HUES6 (cell line): ENCODE data around the gene PABPC1L.

Experiments used
- H3K27ac ChIP-seq: 2 replicates; pipeline ENCODE4 v1.7.0; 2013; ENCODE audit warnings: low read depth, mild to moderate bottlenecking, low read length, inconsistent platforms
- H3K27me3 ChIP-seq: 2 replicates; pipeline ENCODE4 v1.6.1; 2013; ENCODE audit warnings: low read length; ENCODE audit not compliant: control insufficient read depth, insufficient read depth
- H3K36me3 ChIP-seq: 2 replicates; pipeline ENCODE4 v1.6.1; 2013; ENCODE audit warnings: low read length; ENCODE audit not compliant: control insufficient read depth, insufficient read depth
- H3K4me1 ChIP-seq: 2 replicates; pipeline ENCODE4 v1.6.1; 2013; ENCODE audit warnings: low read length; ENCODE audit not compliant: control insufficient read depth, insufficient read depth
- H3K4me3 ChIP-seq: 2 replicates; pipeline ENCODE4 v1.5.1; 2013; ENCODE audit warnings: low read depth, low read length
- H3K9ac ChIP-seq: one replicate; pipeline ENCODE4 v1.6.1; 2013; ENCODE audit warnings: mild to moderate bottlenecking, low read length
- H3K9me3 ChIP-seq: 2 replicates; pipeline ENCODE4 v1.6.1; 2013; ENCODE audit warnings: low read depth, low read length; ENCODE audit not compliant: control insufficient read depth, insufficient read depth

Gene PABPC1L

DNA sequence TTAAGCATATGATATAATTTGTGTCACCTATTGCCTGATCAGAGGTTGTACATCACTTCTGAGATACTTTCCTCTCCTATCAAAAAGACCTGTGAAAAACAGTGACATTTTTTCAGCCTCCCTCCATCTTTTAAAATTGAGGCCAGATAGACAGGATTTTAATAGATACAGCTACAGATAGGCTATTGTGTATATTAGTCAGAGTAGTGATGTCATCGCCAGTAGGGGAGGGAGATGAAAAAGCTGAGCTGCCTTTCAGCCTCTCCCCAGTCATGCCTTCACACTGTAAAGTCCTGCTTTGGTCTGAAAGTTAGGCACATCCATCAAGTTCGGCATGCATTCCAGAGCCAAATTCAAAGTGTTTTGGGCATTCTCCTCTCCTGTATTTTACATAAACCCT lies 7.9 kb upstream of the PABPC1L start:
- Histone ChIP-seq H3K27ac (no peak overlapping the region), H3K36me3 (peaks cover 76% of the 10 kb centered on the region), H3K27me3 (no peaks in the 10 kb centered on the region)

GRCh38 chr20:44904377-44904776 lies 5.5 kb upstream of the PABPC1L start:
- Histone ChIP-seq H3K4me3 (no peak overlapping the region), H3K4me1 (0 out of 2 replicates have a peak, but pooled peaks cover 6% of the 10 kb centered on the region), H3K27me3 (no peaks in the 10 kb centered on the region), H3K36me3 (peaks cover 81% of the 10 kb centered on the region), H3K27ac (no peak overlapping the region), H3K9me3 (no peaks in the 10 kb centered on the region), H3K9ac (no peak overlapping the region)

More for the DNA sequence above, 7.9 kb upstream of the PABPC1L start:
- Histone ChIP-seq H3K4me1 (no peaks in the 10 kb centered on the region), H3K9ac (no peak overlapping the region), H3K4me3 (no peak overlapping the region), H3K9me3 (no peaks in the 10 kb centered on the region)

DNA sequence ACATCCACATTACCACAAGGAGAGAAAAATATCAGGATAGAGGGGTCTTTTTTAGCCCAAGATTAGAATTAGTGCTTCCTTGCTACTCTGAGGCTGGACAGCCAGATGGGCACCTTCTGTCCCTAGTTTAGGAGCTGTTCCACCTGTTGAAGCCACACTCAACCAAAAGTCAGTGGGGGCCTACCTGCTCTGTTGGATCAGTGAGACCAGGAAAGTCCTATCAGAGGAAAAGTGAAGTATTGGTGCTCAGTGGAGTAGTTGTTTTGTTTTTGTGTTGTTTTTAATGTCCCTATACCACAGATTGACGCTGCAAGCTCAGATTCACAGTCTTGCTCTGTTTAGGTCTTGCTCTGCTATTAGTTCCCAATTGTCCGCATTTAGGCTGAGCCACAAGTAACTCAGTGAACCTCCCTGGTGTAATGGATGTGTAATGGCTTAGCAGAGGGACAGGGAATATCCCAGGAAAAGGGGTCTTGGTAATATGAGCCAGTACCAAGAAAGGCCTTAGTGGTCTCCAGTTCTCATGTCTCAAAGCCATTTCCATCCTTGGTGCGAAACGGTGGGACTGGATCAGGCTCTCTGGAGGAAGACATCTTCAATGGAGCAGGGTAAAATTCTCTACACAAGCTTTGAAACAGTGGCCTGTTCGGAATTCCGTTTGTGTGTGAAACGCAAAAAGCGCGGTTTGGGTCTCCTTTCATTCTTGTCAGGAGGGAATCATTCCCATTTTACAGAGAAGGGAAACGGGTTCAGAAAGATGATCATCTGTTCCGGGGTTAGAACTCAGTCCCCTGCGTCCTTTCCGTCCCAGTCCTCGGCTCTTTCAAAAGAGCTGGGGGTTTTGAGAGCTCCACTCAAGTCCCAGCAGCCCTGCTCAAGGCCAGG lies 631 bp upstream of the PABPC1L start:
- no peak overlapping the region for H3K27ac ChIP-seq
- H3K36me3 ChIP-seq = peaks cover 58% of the 10 kb centered on the region
- peaks cover 14% of the 10 kb centered on the region for H3K4me1 ChIP-seq
- no peaks in the 10 kb centered on the region for H3K9me3 ChIP-seq
- no peaks in the 10 kb centered on the region for H3K27me3 ChIP-seq
- peak overlapping the region; percentile 84 for H3K4me3 ChIP-seq
- H3K9ac ChIP-seq = peak overlapping the region; percentile 58

DNA sequence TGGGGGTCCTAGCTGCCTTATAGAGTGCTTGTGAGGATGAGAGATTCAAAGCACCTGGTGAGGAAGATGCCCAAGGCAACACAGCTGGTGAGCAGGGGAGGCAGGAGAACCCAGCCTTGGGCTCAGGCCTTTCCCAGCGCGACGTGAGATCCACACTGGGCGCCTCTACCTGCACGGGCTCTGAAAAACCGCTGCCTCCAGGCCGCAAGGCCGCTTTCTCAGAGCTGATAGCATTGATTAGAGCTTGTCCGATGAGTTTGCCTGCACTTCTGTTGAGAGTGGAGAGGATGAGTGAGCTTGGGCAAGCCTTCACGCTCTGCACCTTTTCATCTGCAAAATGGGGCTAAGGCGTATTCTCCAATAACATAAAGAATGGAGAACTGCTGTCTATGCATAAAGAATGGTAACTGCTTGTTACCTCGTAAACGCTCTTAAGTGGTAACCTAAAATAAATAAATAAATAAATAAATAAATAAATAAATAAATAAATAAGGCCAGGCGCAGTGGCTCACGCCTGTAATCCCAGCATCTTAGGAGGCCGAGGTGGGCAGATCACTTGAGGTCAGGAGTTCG lies 916 bp downstream of the PABPC1L start:
- Histone ChIP-seq H3K27me3 (no peaks in the 10 kb centered on the region), H3K4me3 (peak overlapping the region; percentile 84), H3K4me1 (peaks cover 14% of the 10 kb centered on the region), H3K9ac (peak overlapping the region; percentile 76), H3K27ac (no peak overlapping the region; the same call in 1 of the 2 replicates), H3K36me3 (peaks cover 55% of the 10 kb centered on the region), H3K9me3 (no peaks in the 10 kb centered on the region)

- Histone ChIP-seq H3K27ac (no peak overlapping the region), H3K27me3 (no peaks in the 10 kb centered on the region), H3K4me1 (peaks cover 14% of the 10 kb centered on the region), H3K9ac (peak overlapping the region; percentile 58), H3K4me3 (peak overlapping the region; percentile 39), H3K36me3 (peaks cover 54% of the 10 kb centered on the region), H3K9me3 (no peaks in the 10 kb centered on the region)
Measured at GRCh38 chr20:44911264-44911921, 1.5 kb downstream of the PABPC1L start.

- H3K4me3 ChIP-seq = no peak overlapping the region
- H3K27me3 ChIP-seq = no peaks in the 10 kb centered on the region
- H3K4me1 ChIP-seq = peaks cover 14% of the 10 kb centered on the region
- no peak overlapping the region for H3K9ac ChIP-seq
- H3K27ac ChIP-seq = no peak overlapping the region
- H3K36me3 ChIP-seq = peaks cover 54% of the 10 kb centered on the region
- H3K9me3 ChIP-seq = no peaks in the 10 kb centered on the region
Measured at GRCh38 chr20:44912189-44912588, 2.3 kb downstream of the PABPC1L start.

DNA sequence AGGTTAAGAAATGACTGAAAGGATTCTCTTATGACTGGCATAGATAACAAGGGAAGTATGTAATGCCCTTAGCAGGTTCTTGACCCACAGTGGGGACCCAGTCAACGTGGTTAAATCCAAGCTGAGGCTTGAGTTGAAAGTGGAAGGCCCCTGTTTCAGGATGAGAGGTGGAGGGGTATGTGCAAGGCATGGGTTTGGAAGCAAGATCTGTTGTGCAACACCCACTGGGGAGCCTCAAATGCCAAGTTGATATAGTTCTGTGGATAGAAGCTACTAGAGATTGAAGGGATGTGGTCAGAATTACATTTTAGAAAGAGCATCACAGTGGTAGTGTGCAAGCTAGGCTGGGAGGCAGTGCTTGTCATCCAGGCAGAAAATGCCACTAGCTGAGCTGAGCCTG lies 5.1 kb downstream of the PABPC1L start:
- Histone ChIP-seq H3K36me3 (peaks cover 71% of the 10 kb centered on the region), H3K9me3 (no peaks in the 10 kb centered on the region)

DNA sequence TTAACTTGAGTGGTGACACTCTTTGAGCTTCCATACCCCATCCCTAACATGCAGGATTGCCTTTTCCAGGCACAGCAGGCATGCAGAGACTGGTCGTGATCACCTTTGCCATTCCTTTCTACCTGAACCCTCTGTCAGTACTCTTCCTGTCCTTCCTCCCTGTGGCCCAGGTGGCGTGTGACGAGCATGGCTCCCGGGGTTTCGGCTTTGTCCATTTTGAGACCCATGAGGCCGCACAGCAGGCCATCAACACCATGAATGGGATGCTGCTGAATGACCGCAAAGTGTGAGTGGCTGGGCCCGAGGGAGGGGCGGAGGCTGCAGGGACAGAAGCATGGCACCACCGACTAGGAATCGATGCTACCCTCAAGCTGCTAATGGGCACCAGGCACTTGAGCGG lies 6.7 kb downstream of the PABPC1L start:
- Histone ChIP-seq H3K4me3 (no peak overlapping the region), H3K27me3 (no peaks in the 10 kb centered on the region), H3K4me1 (peaks cover 5% of the 10 kb centered on the region), H3K9me3 (no peaks in the 10 kb centered on the region), H3K27ac (no peak overlapping the region), H3K9ac (no peak overlapping the region), H3K36me3 (peaks cover 77% of the 10 kb centered on the region)

More for the DNA sequence above, 5.1 kb downstream of the PABPC1L start:
- Histone ChIP-seq H3K9ac (no peak overlapping the region), H3K27ac (no peak overlapping the region), H3K4me1 (peaks cover 6% of the 10 kb centered on the region), H3K4me3 (no peak overlapping the region), H3K27me3 (no peaks in the 10 kb centered on the region)

GRCh38 chr20:44917399-44917798 lies 7.5 kb downstream of the PABPC1L start:
- Histone ChIP-seq H3K36me3 (peaks cover 77% of the 10 kb centered on the region), H3K4me3 (no peak overlapping the region), H3K27ac (no peak overlapping the region), H3K4me1 (no peaks in the 10 kb centered on the region), H3K27me3 (no peaks in the 10 kb centered on the region), H3K9me3 (no peaks in the 10 kb centered on the region), H3K9ac (no peak overlapping the region)

DNA sequence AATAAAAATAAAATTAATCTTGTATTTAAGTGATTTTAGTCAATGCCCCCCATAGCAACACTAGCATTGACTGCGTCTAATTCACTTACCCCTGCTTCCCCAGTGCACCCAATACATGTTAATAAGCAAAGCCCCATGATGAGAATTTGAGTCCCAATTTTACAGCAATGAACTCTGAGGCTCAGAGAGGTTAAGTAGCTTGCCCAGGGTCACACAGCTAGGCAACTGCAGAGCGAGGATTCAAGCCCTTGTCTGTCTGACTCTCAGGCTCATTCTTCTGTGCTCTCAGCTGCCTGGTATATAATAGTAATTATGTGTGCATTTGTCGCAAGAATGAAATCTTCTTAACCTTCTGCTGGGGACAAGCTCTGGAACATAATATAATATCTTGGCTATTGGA lies 8.5 kb downstream of the PABPC1L start:
- no peak overlapping the region for H3K27ac ChIP-seq
- H3K9me3 ChIP-seq = no peaks in the 10 kb centered on the region
- H3K9ac ChIP-seq = no peak overlapping the region
- peaks cover 76% of the 10 kb centered on the region for H3K36me3 ChIP-seq
- H3K4me1 ChIP-seq = no peaks in the 10 kb centered on the region
- H3K27me3 ChIP-seq = no peaks in the 10 kb centered on the region
- H3K4me3 ChIP-seq = no peak overlapping the region

DNA sequence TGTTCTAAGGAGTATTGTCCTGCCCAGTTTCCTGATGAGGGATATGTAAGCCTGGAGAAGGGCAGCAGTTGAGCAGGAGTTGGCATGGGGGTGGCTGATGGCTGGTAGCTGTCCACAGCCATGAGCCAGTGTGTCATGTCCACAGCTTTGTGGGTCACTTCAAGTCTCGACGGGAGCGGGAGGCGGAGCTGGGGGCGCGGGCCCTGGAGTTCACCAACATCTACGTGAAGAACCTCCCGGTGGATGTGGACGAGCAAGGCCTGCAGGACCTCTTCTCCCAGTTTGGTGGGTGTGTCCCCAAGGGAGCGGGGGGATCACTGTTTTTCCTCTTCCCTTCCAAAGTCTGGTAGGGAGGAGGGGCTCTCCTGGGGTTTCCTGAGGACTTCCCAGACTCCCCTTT lies 8.9 kb downstream of the PABPC1L start:
- H3K36me3 ChIP-seq = peaks cover 76% of the 10 kb centered on the region

More for the DNA sequence above, 8.9 kb downstream of the PABPC1L start:
- Histone ChIP-seq H3K4me3 (no peak overlapping the region), H3K9me3 (no peaks in the 10 kb centered on the region), H3K4me1 (no peaks in the 10 kb centered on the region), H3K27ac (no peak overlapping the region), H3K27me3 (no peaks in the 10 kb centered on the region), H3K9ac (no peak overlapping the region)
